ENCODE results near the gene CREBZF.

Gene CREBZF

DNA sequence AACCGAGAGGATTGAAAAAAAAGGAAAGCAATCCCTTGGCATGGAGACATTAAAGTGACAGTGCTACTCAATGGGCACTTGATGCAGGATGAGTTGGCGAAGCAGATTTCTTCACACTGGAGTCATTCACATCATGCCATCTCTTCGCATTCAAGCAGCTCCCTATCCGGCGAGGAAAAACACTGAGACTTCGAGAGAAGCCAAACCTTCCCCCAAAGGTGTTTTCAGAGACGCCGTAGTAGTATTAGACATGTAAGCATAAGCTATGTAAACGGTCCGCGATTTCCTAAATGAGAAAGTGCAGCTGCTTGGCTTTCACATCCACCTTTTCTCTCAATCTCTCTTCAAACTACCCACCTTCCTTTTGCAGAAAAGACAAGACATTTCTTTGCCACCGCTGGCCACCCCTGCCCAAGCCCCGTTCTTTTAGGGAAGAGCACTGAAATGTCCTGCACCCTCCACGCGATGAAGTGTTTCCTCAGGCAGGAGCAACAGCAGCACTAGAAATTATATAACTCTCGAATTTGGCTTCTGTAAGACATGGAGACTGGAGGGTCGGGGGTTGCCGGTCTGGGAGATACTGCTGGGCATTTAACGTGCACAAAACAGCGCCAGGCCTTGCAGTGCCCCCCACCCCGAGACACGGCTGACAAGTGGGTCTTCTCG is 37.5 kb downstream of the CREBZF start, which contains the start of gene DLG2:
Gene DLG2, minus strand, starts transcription at position 13 of the 666 bp plus-strand sequence.
- peak; percentile 57 for DNase-seq
- no peaks in the 10 kb centered on the region for H3K27me3 ChIP-seq (ENCODE audit: control insufficient read depth in 1 of 2, insufficient read depth in 1 of 2, low read length in 2 of 2)
- H2AK5ac ChIP-seq (ENCODE audit: low read length, severe bottlenecking), result no peak within 1 kb of the TSS
- peak within 1 kb of the TSS; percentile 83 for H3K27ac ChIP-seq (ENCODE audit: low read length, poor library complexity, severe bottlenecking)
- peak within 1 kb of the TSS in 1 of 2 experiments; percentile 9 for H3K4ac ChIP-seq (ENCODE audit: low read depth in 1 of 2, low read length in 2 of 2)
- H3K9ac ChIP-seq (ENCODE audit: low read length), result peak within 1 kb of the TSS; percentile 95
- H2BK15ac ChIP-seq (ENCODE audit: low read depth, poor library complexity, severe bottlenecking), result peak within 1 kb of the TSS; percentile 56
- H3K4me1 ChIP-seq (ENCODE audit: control insufficient read depth, insufficient read depth, low read depth, low read length), result no peaks in the 10 kb centered on the region
- H3K14ac ChIP-seq (ENCODE audit: low read length in 2 of 2), result no peak within 1 kb of the TSS
- H3K18ac ChIP-seq (ENCODE audit: low read depth in 1 of 2, low read length in 2 of 2), result peak within 1 kb of the TSS; percentile 72 to 86
- H2BK12ac ChIP-seq (ENCODE audit: low read length in 2 of 2), result peak within 1 kb of the TSS in 1 of 2 experiments; percentile 27
- H3K4me3 ChIP-seq (ENCODE audit: insufficient read depth in 1 of 2, low read depth in 1 of 2, low read length in 2 of 2), result peak within 1 kb of the TSS; percentile 64 to 95
- H2AFZ ChIP-seq (ENCODE audit: low read depth, low read length), result peak within 1 kb of the TSS; percentile 59
- peaks cover 2 to 15% of the 10 kb centered on the region in 2 experiments for H3K36me3 ChIP-seq (ENCODE audit: control insufficient read depth in 1 of 2, insufficient read depth in 2 of 2, low read depth in 1 of 2, low read length in 2 of 2)
- no peak within 1 kb of the TSS for H3K23ac ChIP-seq (ENCODE audit: low read length in 2 of 2)
- H3K9me3 ChIP-seq (ENCODE audit: control insufficient read depth, low read length), result no peaks in the 10 kb centered on the region
- H3K4me2 ChIP-seq (ENCODE audit: low read length, poor library complexity, severe bottlenecking), result peak within 1 kb of the TSS; percentile 82
- H2BK120ac ChIP-seq (ENCODE audit: low read depth, low read length), result no peak within 1 kb of the TSS
- H2BK5ac ChIP-seq (ENCODE audit: low read depth, low read length, poor library complexity, severe bottlenecking), result no peak within 1 kb of the TSS
- H4K91ac ChIP-seq (ENCODE audit: low read length), result peak within 1 kb of the TSS; percentile 65
- WGBS, result 3% methylated on average over 22 of the region's 23 CpGs
- H4K8ac ChIP-seq (ENCODE audit: low read length), result peak within 1 kb of the TSS; percentile 76
- H3K79me1 ChIP-seq (replicated peaks; ENCODE audit: low read length, poor library complexity, severe bottlenecking), result peaks cover 6% of the 10 kb centered on the region

DNA sequence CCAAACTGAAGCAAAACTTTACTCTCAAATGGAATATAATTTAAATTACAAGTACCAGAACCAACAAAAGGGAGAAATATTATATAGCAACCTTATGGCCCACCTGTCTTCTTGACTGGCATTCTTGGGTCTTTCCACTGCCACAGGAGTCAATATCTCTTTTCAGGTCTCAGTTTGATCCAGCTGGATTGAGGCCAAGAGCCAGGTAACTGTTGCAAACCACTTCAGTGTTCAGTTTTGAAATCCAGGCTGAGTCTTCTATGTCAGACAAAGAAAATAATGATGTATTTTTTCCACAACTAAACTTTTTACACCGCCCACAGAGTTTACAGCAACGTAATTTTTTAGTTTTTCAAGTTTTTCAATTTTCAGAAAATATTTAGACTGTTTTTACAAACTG is 38.4 kb downstream of the CREBZF start:
- Histone ChIP-seq H3K79me1 (replicated peaks; ENCODE audit: low read length, poor library complexity, severe bottlenecking) (peaks cover 6% of the 10 kb centered on the region), H3K14ac (ENCODE audit: low read length in 2 of 2) (no peak overlapping the region), H3K18ac (ENCODE audit: low read depth in 1 of 2, low read length in 2 of 2) (no peak overlapping the region), H3K9me3 (ENCODE audit: control insufficient read depth, low read length) (no peaks in the 10 kb centered on the region), H2BK12ac (ENCODE audit: low read length in 2 of 2) (no peak overlapping the region), H3K4ac (ENCODE audit: low read depth in 1 of 2, low read length in 2 of 2) (no peak overlapping the region), H2BK5ac (ENCODE audit: low read depth, low read length, poor library complexity, severe bottlenecking) (no peak overlapping the region), H2AFZ (ENCODE audit: low read depth, low read length) (no peak overlapping the region), H2BK15ac (ENCODE audit: low read depth, poor library complexity, severe bottlenecking) (no peak overlapping the region), H3K4me3 (ENCODE audit: insufficient read depth in 1 of 2, low read depth in 1 of 2, low read length in 2 of 2) (peak overlapping the region in 1 of 2 experiments; percentile 95), H4K8ac (ENCODE audit: low read length) (no peak overlapping the region), H2BK120ac (ENCODE audit: low read depth, low read length) (no peak overlapping the region), H3K27me3 (ENCODE audit: control insufficient read depth in 1 of 2, insufficient read depth in 1 of 2, low read length in 2 of 2) (no peaks in the 10 kb centered on the region), H3K27ac (ENCODE audit: low read length, poor library complexity, severe bottlenecking) (no peak overlapping the region), H2AK5ac (ENCODE audit: low read length, severe bottlenecking) (no peak overlapping the region), H3K4me2 (ENCODE audit: low read length, poor library complexity, severe bottlenecking) (no peak overlapping the region), H3K36me3 (ENCODE audit: control insufficient read depth in 1 of 2, insufficient read depth in 2 of 2, low read depth in 1 of 2, low read length in 2 of 2) (peaks cover 2 to 11% of the 10 kb centered on the region in 2 experiments), H3K23ac (ENCODE audit: low read length in 2 of 2) (no peak overlapping the region), H3K9ac (ENCODE audit: low read length) (peak overlapping the region; percentile 95), H4K91ac (ENCODE audit: low read length) (no peak overlapping the region), H3K4me1 (ENCODE audit: control insufficient read depth, insufficient read depth, low read depth, low read length) (no peaks in the 10 kb centered on the region)
- WGBS, result no CpG with 5 or more reads among the region's 2 CpGs
- DNase-seq, result no peak

DNA sequence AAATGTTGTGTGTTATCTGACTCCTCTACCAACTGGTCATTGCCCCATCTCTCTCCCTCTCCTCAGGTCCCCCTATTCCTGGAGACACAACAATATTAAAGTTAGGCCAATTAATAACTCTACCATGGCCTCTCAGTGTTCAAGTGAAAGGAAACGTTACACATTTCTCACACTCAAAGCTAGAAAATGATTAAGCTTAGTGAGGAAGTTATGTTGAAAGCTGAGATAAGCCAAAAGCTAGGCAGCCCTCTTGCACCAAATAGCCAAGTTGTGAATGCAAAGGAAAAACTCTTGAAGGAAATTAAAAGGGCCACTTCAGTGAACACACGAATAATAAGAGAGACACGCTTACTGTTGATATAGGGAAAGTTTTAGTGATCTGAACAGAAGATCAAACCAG is 44.7 kb downstream of the CREBZF start:
- H3K27ac ChIP-seq (ENCODE audit: low read length, poor library complexity, severe bottlenecking), result no peak overlapping the region
- DNase-seq, result no peak
- no peaks in the 10 kb centered on the region for H3K79me1 ChIP-seq (replicated peaks; ENCODE audit: low read length, poor library complexity, severe bottlenecking)
- no peak overlapping the region for H2BK12ac ChIP-seq (ENCODE audit: low read length in 2 of 2)
- WGBS, result no CpG with 5 or more reads among the region's 3 CpGs
- no peak overlapping the region for H4K8ac ChIP-seq (ENCODE audit: low read length)
- H4K91ac ChIP-seq (ENCODE audit: low read length), result no peak overlapping the region
- no peak overlapping the region for H3K14ac ChIP-seq (ENCODE audit: low read length in 2 of 2)
- H3K4ac ChIP-seq (ENCODE audit: low read depth in 1 of 2, low read length in 2 of 2), result no peak overlapping the region
- no peak overlapping the region for H2BK5ac ChIP-seq (ENCODE audit: low read depth, low read length, poor library complexity, severe bottlenecking)
- no peak overlapping the region for H3K23ac ChIP-seq (ENCODE audit: low read length in 2 of 2)
- no peaks in the 10 kb centered on the region for H3K4me1 ChIP-seq (ENCODE audit: control insufficient read depth, insufficient read depth, low read depth, low read length)
- H3K9me3 ChIP-seq (ENCODE audit: control insufficient read depth, low read length), result no peaks in the 10 kb centered on the region
- peaks cover 0 to 4% of the 10 kb centered on the region in 2 experiments for H3K27me3 ChIP-seq (ENCODE audit: control insufficient read depth in 1 of 2, insufficient read depth in 1 of 2, low read length in 2 of 2)
- no peak overlapping the region for H3K18ac ChIP-seq (ENCODE audit: low read depth in 1 of 2, low read length in 2 of 2)
- no peak overlapping the region for H3K4me3 ChIP-seq (ENCODE audit: insufficient read depth in 1 of 2, low read depth in 1 of 2, low read length in 2 of 2)
- H2BK120ac ChIP-seq (ENCODE audit: low read depth, low read length), result no peak overlapping the region
- H2AK5ac ChIP-seq (ENCODE audit: low read length, severe bottlenecking), result no peak overlapping the region
- H2BK15ac ChIP-seq (ENCODE audit: low read depth, poor library complexity, severe bottlenecking), result no peak overlapping the region
- no peak overlapping the region for H3K9ac ChIP-seq (ENCODE audit: low read length)
- H2AFZ ChIP-seq (ENCODE audit: low read depth, low read length), result no peak overlapping the region
- H3K36me3 ChIP-seq (ENCODE audit: control insufficient read depth in 1 of 2, insufficient read depth in 2 of 2, low read depth in 1 of 2, low read length in 2 of 2), result no peaks in the 10 kb centered on the region
- H3K4me2 ChIP-seq (ENCODE audit: low read length, poor library complexity, severe bottlenecking), result no peak overlapping the region

DNA sequence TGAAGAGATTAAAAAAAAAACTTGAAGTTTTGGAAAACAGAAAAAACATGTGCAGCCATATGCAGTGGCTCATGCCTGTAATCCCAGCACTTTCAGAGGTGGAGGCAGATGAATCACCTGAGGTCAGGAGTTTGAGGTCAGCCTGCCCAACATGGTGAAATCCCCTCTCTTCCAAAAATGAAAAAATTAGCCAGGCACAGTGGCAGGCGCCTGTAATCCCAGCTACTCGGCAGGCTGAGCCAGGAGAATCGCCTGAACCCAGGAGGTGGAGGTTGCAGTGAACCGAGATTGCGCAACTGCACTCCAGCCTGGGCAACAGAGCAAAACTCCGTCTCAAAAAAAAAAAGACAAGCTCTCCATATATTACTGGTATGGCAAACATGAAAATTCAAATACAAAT is 45.4 kb downstream of the CREBZF start:
- Histone ChIP-seq H3K4ac (ENCODE audit: low read depth in 1 of 2, low read length in 2 of 2) (no peak overlapping the region), H2AFZ (ENCODE audit: low read depth, low read length) (no peak overlapping the region), H3K79me1 (replicated peaks; ENCODE audit: low read length, poor library complexity, severe bottlenecking) (no peaks in the 10 kb centered on the region), H3K18ac (ENCODE audit: low read depth in 1 of 2, low read length in 2 of 2) (no peak overlapping the region), H2BK12ac (ENCODE audit: low read length in 2 of 2) (no peak overlapping the region), H2BK5ac (ENCODE audit: low read depth, low read length, poor library complexity, severe bottlenecking) (no peak overlapping the region), H3K9ac (ENCODE audit: low read length) (no peak overlapping the region), H3K14ac (ENCODE audit: low read length in 2 of 2) (no peak overlapping the region), H4K91ac (ENCODE audit: low read length) (no peak overlapping the region), H4K8ac (ENCODE audit: low read length) (no peak overlapping the region), H2BK15ac (ENCODE audit: low read depth, poor library complexity, severe bottlenecking) (no peak overlapping the region), H3K9me3 (ENCODE audit: control insufficient read depth, low read length) (no peaks in the 10 kb centered on the region), H3K27ac (ENCODE audit: low read length, poor library complexity, severe bottlenecking) (no peak overlapping the region), H3K23ac (ENCODE audit: low read length in 2 of 2) (no peak overlapping the region), H3K4me2 (ENCODE audit: low read length, poor library complexity, severe bottlenecking) (no peak overlapping the region), H3K4me3 (ENCODE audit: insufficient read depth in 1 of 2, low read depth in 1 of 2, low read length in 2 of 2) (no peak overlapping the region), H2BK120ac (ENCODE audit: low read depth, low read length) (no peak overlapping the region), H3K4me1 (ENCODE audit: control insufficient read depth, insufficient read depth, low read depth, low read length) (no peaks in the 10 kb centered on the region), H3K36me3 (ENCODE audit: control insufficient read depth in 1 of 2, insufficient read depth in 2 of 2, low read depth in 1 of 2, low read length in 2 of 2) (no peaks in the 10 kb centered on the region), H3K27me3 (ENCODE audit: control insufficient read depth in 1 of 2, insufficient read depth in 1 of 2, low read length in 2 of 2) (peaks cover 0 to 4% of the 10 kb centered on the region in 2 experiments), H2AK5ac (ENCODE audit: low read length, severe bottlenecking) (no peak overlapping the region)
- 91% methylated on average over 6 of the region's 6 CpGs for WGBS
- DNase-seq, result no peak

Measured in mesenchymal stem cell (in vitro differentiated cells and primary cell).